HepG2 (cell line): ENCODE results near the gene ZDHHC9. TPM values are rescaled to one million over a fixed set of nuclear protein-coding genes. Genes with fewer than 3 reads are reported as not detected.

Experiments
- ATAC-seq: fragments of 200-7000 bp; cut with Tn5 transposase; 3 replicates; pipeline ENCODE4 v1.9.1; 2020; ENCODE audit warnings: mild to moderate bottlenecking, moderate library complexity
- BruUV-seq: library from RNA; stranded (reverse); fragments of 400-500 nt; replicated peaks from 2 replicates; lab custom pipeline; 2021; lab: Mats Ljungman, UMichigan
- CTCF ChIA-PET: fragments of 300-600 bp; formaldehyde crosslinking; extraction: SDS; loops from one replicate; lab custom pipeline; 2021; ENCODE audit warnings: low total read pairs, inconsistent platforms, low intra/inter-chr PET ratio; lab: Yijun Ruan, JAX
- POLR2A ChIA-PET: fragments of 350-600 bp; sonication (Branson Sonifier 250); formaldehyde crosslinking; loops from one replicate; lab custom pipeline; 2020; ENCODE audit warnings: antibody characterized with exemption, inconsistent platforms; lab: Yijun Ruan, JAX
- DNase-seq: peaks from one replicate; pipeline ENCODE4 v3.0.0-alpha.2; 2015; ENCODE audit warnings: low spot score
- FAIRE-seq: peaks from 3 replicates; lab custom pipeline; 2011; peaks lifted over from hg19 to GRCh38; lab: Jason Lieb, UNC
- H2AFZ ChIP-seq: one replicate; pipeline ENCODE4 v1.6.1; 2011; ENCODE audit warnings: low read length, inconsistent platforms
- H3K27ac ChIP-seq: fragments of 300-600 bp; 3 replicates; pipeline ENCODE4 v1.8.0; 2011; ENCODE audit warnings: mixed run types, mild to moderate bottlenecking, mixed read lengths, low read length, inconsistent platforms; ENCODE audit not compliant: insufficient read depth; ENCODE audit errors: extremely low read length
- H3K27me3 ChIP-seq, 2 experiments: fragments of 200-600 bp in 1 of 2; 2 replicates in 1 of 2; 3 replicates in 1 of 2; pipeline versions ENCODE4 v1.6.0 to v1.8.0; 2011; ENCODE audit warnings: low read length in 2 of 2, mild to moderate bottlenecking in 2 of 2, moderate library complexity in 2 of 2, inconsistent platforms in 1 of 2; ENCODE audit not compliant: insufficient read depth in 2 of 2, control insufficient read depth in 1 of 2
- H3K36me3 ChIP-seq, 2 experiments: fragments of 200-600 bp in 1 of 2; replicated peaks in 1 of 2; 2 replicates in 1 of 2; 3 replicates in 1 of 2; pipeline versions ENCODE4 v1.5.1 to v1.8.0; 2011; ENCODE audit warnings: low read length in 2 of 2, inconsistent platforms in 1 of 2; ENCODE audit not compliant: insufficient read depth in 2 of 2, control insufficient read depth in 1 of 2
- H3K4me1 ChIP-seq: 2 replicates; pipeline ENCODE4 v1.5.1; 2012; ENCODE audit warnings: low read length, inconsistent platforms; ENCODE audit not compliant: insufficient read depth
- H3K4me2 ChIP-seq: 2 replicates; pipeline ENCODE4 v1.6.0; 2011; ENCODE audit warnings: low read depth, low read length, inconsistent platforms
- H3K4me3 ChIP-seq, 3 experiments: fragments of 200-600 bp in 1 of 3; sonication (generic), shearing (Covaris generic) in 1 of 3; replicated peaks in 1 of 3; 2 replicates each; pipeline ENCODE4 v1.5.1; 2011 to 2016; ENCODE audit warnings: low read length in 3 of 3, inconsistent platforms in 2 of 3, low read depth in 2 of 3, mild to moderate bottlenecking in 2 of 3, control low read depth in 1 of 3, mixed read lengths in 1 of 3; ENCODE audit not compliant: insufficient read depth in 1 of 3
- H3K79me2 ChIP-seq: one replicate; pipeline ENCODE4 v1.6.1; 2011; ENCODE audit warnings: low read length, inconsistent platforms; ENCODE audit not compliant: insufficient read depth
- H3K9ac ChIP-seq: 2 replicates; pipeline ENCODE4 v1.6.0; 2011; ENCODE audit warnings: mild to moderate bottlenecking, low read depth, low read length, inconsistent platforms; ENCODE audit not compliant: insufficient read depth
- H3K9me3 ChIP-seq: 2 replicates; pipeline ENCODE4 v1.5.1; 2012; ENCODE audit warnings: mild to moderate bottlenecking, low read length
- H4K20me1 ChIP-seq: 2 replicates; pipeline ENCODE4 v1.6.0; 2011; ENCODE audit warnings: inconsistent platforms, mild to moderate bottlenecking, low read length, moderate library complexity; ENCODE audit not compliant: insufficient read depth
- CREB1 ChIP-seq, 2 experiments: fragments of 450-650 bp in 1 of 2; IDR thresholded peaks; 2 replicates each; pipeline ENCODE4 v1.6.1; 2016 to 2017; ENCODE audit warnings: control low read depth in 1 of 2, mild to moderate bottlenecking in 1 of 2, missing compliant biosample characterization in 1 of 2, missing genetic modification characterization in 1 of 2
- GATA4 ChIP-seq: sonication (generic); IDR thresholded peaks from 2 replicates; pipeline ENCODE4 v1.6.1; 2016; ENCODE audit warnings: antibody characterized with exemption, low read depth, borderline replicate concordance
- GZF1 ChIP-seq: sonication (generic); formaldehyde crosslinking; IDR thresholded peaks from 2 replicates; pipeline ENCODE4 v1.5.1; 2020; ENCODE audit warnings: mild to moderate bottlenecking, missing genetic modification reagents
- JARID2 ChIP-seq: sonication (generic); formaldehyde crosslinking; IDR thresholded peaks from 2 replicates; pipeline ENCODE4 v1.8.1; 2023; ENCODE audit warnings: missing genetic modification reagents, inconsistent platforms; ENCODE audit not compliant: insufficient replicate concordance
- JUNB ChIP-seq: sonication (generic); formaldehyde crosslinking; IDR thresholded peaks from 2 replicates; pipeline ENCODE4 v1.8.0; 2022; ENCODE audit warnings: missing genetic modification reagents, mild to moderate bottlenecking, borderline replicate concordance
- MED8 ChIP-seq: sonication (generic); formaldehyde crosslinking; IDR thresholded peaks from 2 replicates; pipeline ENCODE4 v1.8.1; 2023; ENCODE audit warnings: mild to moderate bottlenecking, missing genetic modification reagents; ENCODE audit not compliant: insufficient replicate concordance
- MIER2 ChIP-seq: IDR thresholded peaks from 2 replicates; pipeline ENCODE4 v1.6.1; 2016; ENCODE audit warnings: missing biosample characterization, missing genetic modification reagents
- MIXL1 ChIP-seq: IDR thresholded peaks from 2 replicates; pipeline ENCODE4 v1.6.1; 2016
- MNT ChIP-seq: fragments of 450-650 bp; IDR thresholded peaks from 2 replicates; pipeline ENCODE4 v1.6.1; 2016
- NFRKB ChIP-seq: fragments of 450-650 bp; IDR thresholded peaks from 2 replicates; pipeline ENCODE4 v1.6.1; 2017
- PATZ1 ChIP-seq: sonication (generic); formaldehyde crosslinking; IDR thresholded peaks from 2 replicates; pipeline ENCODE4 v1.4.0; 2020; ENCODE audit warnings: missing genetic modification reagents
- POLR2AphosphoS5 ChIP-seq: IDR thresholded peaks from 2 replicates; pipeline ENCODE4 v1.6.1; 2012; ENCODE audit warnings: low read depth, low read length
- ZBTB42 ChIP-seq: sonication (generic); formaldehyde crosslinking; IDR thresholded peaks from 2 replicates; pipeline ENCODE4 v1.5.0; 2020; ENCODE audit warnings: mild to moderate bottlenecking, missing genetic modification reagents
- ZFP37 ChIP-seq: sonication (generic); formaldehyde crosslinking; IDR thresholded peaks from 2 replicates; pipeline ENCODE4 v1.4.0; 2020; ENCODE audit warnings: missing genetic modification reagents, borderline replicate concordance
- ZHX1 ChIP-seq: sonication (generic); formaldehyde crosslinking; IDR thresholded peaks from 2 replicates; pipeline ENCODE4 v1.8.1; 2022; ENCODE audit warnings: low read depth, mild to moderate bottlenecking, missing genetic modification reagents
- ZNF180 ChIP-seq: sonication (generic); formaldehyde crosslinking; IDR thresholded peaks from 2 replicates; pipeline ENCODE4 v1.4.0; 2020; ENCODE audit warnings: low read depth, missing genetic modification reagents, borderline replicate concordance
- ZNF704 ChIP-seq: sonication (generic); formaldehyde crosslinking; IDR thresholded peaks from 2 replicates; pipeline ENCODE4 v1.8.1; 2023; ENCODE audit warnings: mild to moderate bottlenecking, inconsistent platforms, moderate library complexity, missing genetic modification reagents, borderline replicate concordance
- WGBS: methylation state at CpG from one replicate; pipeline ENCODE4 v1.1.6; 2017; ENCODE audit warnings: low lambda C conversion rate; 5-methylcytosine and 5-hydroxymethylcytosine counted together
- in situ Hi-C: cut with HindIII; loops from 2 replicates; pipeline ENCODE4 v1.10.0; 2017; ENCODE audit warnings: low pct_unique_long_range_greater_than_20kb; ENCODE audit not compliant: extremely low pct_ligation_motif_present
- intact Hi-C: fragments of 100-400 bp; cut with micrococcal nuclease; formaldehyde crosslinking; loops from one replicate; pipeline ENCODE4 v1.10.0; 2022; ENCODE audit not compliant: unreplicated experiment
- polyA plus RNA-seq, 8 experiments: library from polyadenylated mRNA; depleted of rRNA in 3 of 8; stranded (reverse) in 7 of 8; unstranded in 1 of 8; fragments of >200 nt; fragmentation: Illumina TruSeq in 4 of 8; extraction: Trizol in 4 of 8; gene quantifications; 2 replicates each; pipeline versions ENCODE4 v1.2.1 to v1.2.3, GENCODE V29; 2011 to 2016; ENCODE audit warnings: low read depth in 4 of 8, missing spikeins in 1 of 8, mixed read lengths in 1 of 8; ENCODE audit not compliant: insufficient read depth in 1 of 8
- total RNA-seq, 5 experiments: library from RNA; depleted of rRNA; stranded (reverse); fragments of >200 nt; fragmentation: Illumina TruSeq; extraction: Trizol; gene quantifications; 2 replicates each; pipeline ENCODE4 v1.2.3, GENCODE V29; 2016; ENCODE audit warnings: low read depth in 1 of 5

ZDHHC9 gene
- total and polyA plus RNA-seq, 2 of the 13 experiments (the other 11 are each of a cell fraction or from before 2014, with no cell fraction given): 28.3 to 53.1 TPM

GRCh38 chrX:129833153-129833990, 10.3 kb downstream of the ZDHHC9 start:
- DNase-seq (no peak), ATAC-seq (no peak), FAIRE-seq (no peak)
- 93% methylated on average over 5 of the region's 5 CpGs for WGBS
- H3K79me2 ChIP-seq: peaks cover 37% of the 10 kb centered on the region
- H3K27me3 ChIP-seq: no peaks in the 10 kb centered on the region
- H3K9me3 ChIP-seq: no peaks in the 10 kb centered on the region
- H4K20me1 ChIP-seq: 0 out of 2 replicates have a peak, but pooled peaks cover 6% of the 10 kb centered on the region
- H3K27ac ChIP-seq: no peak overlapping the region
- intact Hi-C loops: no loop called here
- ChIA-PET POLR2A (no interaction called here), CTCF (no interaction called here)
- no peak overlapping the region for H3K4me2 ChIP-seq
- no peak overlapping the region for H2AFZ ChIP-seq
- H3K4me3 ChIP-seq: no peak overlapping the region
- peaks cover 11% of the 10 kb centered on the region; the same call in 1 of the 2 replicates for H3K4me1 ChIP-seq
- no peak overlapping the region for H3K9ac ChIP-seq
- no TSS peak for BruUV-seq
- in situ Hi-C loops: no loop called here
- peaks cover 3 to 14% of the 10 kb centered on the region in 2 experiments; a peak in 2 of 5 replicates for H3K36me3 ChIP-seq
- TF ChIP-seq JARID2: no peak
- no peak for TF ChIP-seq ZNF180 (CRISPR knock-in tag)
- no peak for TF ChIP-seq MIER2 (CRISPR knock-in tag)
- no peak for TF ChIP-seq PATZ1 (CRISPR knock-in tag)
- TF ChIP-seq NFRKB: no peak
- no peak for TF ChIP-seq MIXL1 (CRISPR knock-in tag)
- no peak for TF ChIP-seq JUNB (CRISPR knock-in tag)
- no peak for TF ChIP-seq ZNF704 (CRISPR knock-in tag)
- TF ChIP-seq MNT: no peak
- TF ChIP-seq GZF1 (CRISPR knock-in tag): no peak
- TF ChIP-seq ZFP37 (CRISPR knock-in tag): no peak
- TF ChIP-seq CREB1 (IDR thresholded peaks at IDR 0.05): no peak
- no peak for TF ChIP-seq CREB1 (CRISPR knock-in tag; IDR thresholded peaks at IDR 0.05)
- no peak for TF ChIP-seq GATA4
- TF ChIP-seq ZHX1 (CRISPR knock-in tag): no peak
- TF ChIP-seq MED8 (CRISPR knock-in tag): no peak
- no peak for TF ChIP-seq POLR2AphosphoS5
- no peak for TF ChIP-seq ZBTB42 (CRISPR knock-in tag)
